Activated T-helper 1 cell treated with anti-CD3 and anti-CD28 coated beads, Interleukin-2, amount 50 U/mL, for 16 hours (primary cell): ENCODE measurements around the gene RHCE.
"Not testable (repeated sequence)": the region's sequence is repeated elsewhere in the genome, so short reads cannot be mapped to it uniquely, and the experiment has no call there.

ENCODE experiments used
- DNase-seq, 2 donors: peaks; one replicate each; pipeline ENCODE4 v3.0.0-alpha.2; 2020; ENCODE audit warnings: low read depth in 1 of 2, low spot score in 1 of 2

The RHCE gene

DNA sequence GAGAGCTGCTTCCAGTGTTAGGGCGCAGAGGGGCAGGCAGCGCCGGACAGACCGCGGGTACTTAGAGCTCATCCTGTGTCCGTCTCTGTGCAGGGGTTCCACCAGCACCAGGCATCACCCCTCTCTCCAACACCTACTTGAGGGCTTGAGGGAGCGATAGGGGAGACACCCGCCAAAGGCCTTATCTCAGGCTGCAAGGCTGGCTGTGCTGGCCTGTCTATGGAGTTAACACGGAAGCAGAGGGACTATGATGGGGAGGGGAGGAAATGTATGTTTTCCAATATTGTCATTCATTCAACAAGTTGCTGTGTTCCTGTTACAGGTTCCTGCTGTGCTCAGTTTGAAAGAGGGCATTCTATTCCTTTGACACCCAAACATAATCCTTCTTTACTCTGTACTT is at the start of gene RHCE:
Gene RHCE (minus strand): TSS at position 111 of the 400 bp plus-strand sequence. CDS start 39 bp downstream, at position 72.
- not testable (repeated sequence) for DNase-seq

DNA sequence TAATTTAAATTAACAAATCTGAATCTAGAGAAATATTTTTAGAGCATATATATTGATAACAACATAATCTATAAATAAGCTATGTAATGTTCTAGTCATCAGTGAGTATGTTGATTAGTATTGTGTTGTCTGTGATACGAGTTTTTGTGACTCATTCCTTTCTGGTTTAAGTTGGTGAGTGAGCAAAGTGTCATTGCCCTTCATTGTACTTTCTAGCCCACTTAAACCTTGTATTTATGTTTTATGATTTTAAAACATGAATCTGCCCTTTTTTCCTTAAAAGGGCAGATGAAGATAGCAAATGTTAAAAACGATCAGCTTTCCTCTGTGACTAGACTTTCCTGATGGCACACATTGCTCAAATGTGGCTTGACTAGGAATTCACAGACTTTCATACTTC is 48.6 kb upstream of the RHCE start:
- DNase-seq = no peak

DNA sequence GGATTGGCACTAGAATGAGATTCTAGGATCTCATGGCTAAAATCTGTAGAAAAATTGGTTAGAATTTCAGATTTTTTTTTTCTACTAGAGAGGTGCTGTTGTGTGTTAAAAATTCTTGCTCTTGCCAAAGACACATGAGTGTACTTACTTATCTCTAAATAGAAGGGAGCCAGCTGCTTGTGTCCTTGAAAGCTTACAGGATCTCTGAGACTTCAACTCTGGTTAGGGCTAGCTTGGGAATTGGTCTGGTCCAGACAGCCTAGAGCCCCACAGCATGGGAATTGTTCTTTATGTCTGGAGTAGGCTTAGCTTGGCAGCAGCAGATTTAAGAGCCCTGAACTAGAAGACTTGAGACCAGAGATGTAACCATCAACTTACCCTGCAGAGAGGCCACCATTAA is 47.4 kb upstream of the RHCE start:
- no peak for DNase-seq

DNA sequence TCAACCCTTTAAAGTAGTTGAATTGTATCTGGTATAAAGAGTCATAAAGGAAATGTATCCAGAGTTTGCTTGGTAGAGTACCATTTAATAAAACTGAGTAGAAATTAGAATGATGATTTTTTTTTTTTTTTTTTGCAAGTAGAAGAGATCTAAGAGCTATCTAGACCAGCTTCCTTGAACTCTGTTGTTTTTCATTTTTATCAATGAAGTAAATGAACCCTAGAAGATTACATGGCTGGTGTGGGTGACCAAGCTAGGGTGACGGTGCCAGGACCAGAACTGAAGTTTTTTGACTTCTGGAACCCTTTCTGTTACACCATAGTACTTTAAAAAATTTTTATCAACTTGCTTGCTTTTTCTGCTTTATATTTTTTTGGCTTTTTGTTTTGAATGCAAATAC is 47.0 kb upstream of the RHCE start:
- DNase-seq = no peak

DNA sequence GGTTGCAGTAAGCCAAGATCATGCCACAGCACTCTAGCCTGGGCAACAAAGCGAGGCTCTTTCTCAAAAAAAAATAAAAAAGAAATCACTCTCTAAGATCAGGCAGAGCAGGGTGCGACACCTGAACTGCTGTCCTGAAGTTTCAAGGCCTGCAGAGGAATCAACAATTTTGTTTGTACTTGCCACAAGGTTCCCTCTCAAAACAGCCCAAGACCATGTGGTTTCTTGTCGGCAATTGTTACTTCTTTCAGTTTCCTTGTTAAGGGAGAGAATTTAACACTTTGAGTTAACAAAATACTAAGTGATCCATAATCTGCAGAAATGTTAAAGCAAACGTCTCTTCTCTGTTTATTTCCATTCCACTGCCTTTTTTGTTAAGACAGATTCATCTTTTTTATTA is 46.6 kb upstream of the RHCE start:
- no peak for DNase-seq

DNA sequence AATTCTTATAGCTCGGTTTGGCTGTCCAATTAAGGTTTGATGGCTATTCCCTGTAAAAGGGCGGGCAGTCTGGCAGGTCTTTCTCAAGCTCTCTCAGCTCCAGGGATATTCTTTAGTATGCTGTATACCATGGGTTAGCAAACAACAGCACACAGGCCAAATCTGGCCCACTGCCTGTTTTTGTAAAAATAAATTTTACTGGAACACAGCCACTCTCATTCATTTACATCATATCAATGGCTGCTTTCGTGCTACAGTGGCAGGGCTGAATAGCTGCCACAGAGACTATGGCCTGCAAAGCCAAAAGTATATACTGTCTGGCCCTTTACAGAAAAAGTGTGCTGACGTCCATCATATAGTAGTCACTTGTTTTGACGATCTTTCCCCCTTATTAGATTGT is 42.1 kb upstream of the RHCE start:
- DNase-seq = no peak

DNA sequence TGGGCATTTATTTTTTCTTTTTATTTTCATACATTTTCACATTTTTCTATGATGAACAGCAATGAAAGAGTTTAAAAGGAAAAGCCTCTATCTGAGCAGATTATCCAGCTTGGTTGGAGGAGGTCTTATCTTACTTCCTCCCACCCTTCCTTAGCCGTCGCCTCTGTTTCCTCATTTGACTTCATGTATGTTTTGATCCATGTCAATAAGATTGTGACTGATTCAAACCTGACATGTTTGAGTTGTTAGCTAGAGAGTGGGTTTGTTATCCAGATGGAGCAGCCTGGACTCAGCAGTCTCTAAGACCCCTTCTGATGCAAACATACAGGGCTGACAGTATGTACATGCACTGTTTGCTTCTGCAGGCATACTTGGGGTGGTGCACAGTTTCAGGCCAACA is 41.2 kb upstream of the RHCE start:
- DNase-seq = no peak

DNA sequence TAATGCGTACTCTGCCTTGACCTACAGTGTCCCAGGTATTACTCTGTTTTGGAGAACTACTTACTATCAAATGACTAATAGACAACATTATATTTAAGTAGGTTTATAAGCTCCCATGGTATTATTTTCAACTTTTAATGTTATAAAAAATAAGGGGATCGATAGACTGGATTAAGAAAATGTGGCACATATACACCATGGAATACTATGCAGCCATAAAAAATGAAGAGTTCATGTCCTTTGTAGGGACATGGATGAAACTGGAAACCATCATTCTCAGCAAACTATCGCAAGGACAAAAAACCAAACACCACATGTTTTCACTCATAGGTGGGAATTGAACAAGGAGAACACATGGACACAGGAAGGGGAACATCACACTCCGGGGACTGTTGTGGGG is 40.2 kb upstream of the RHCE start:
- not testable (repeated sequence) for DNase-seq

DNA sequence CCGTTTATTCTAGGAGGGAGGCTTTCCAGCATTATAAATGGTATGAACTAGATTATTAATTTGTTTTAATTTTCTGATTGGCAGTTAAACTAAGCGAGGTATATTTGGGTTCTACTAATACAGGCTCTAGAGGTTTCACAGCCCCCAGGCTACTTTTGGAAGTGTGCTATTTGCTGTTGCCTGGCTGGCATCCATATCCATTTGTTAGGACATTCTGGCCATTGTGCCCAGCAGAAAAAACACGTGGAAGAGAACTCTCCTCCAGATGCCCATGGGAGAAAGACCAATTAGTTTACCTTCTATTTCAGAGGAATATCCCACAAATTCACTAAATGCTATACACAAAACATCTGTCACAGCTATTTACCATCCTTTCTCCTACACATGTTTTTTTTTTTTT is 39.4 kb upstream of the RHCE start:
- DNase-seq = no peak

DNA sequence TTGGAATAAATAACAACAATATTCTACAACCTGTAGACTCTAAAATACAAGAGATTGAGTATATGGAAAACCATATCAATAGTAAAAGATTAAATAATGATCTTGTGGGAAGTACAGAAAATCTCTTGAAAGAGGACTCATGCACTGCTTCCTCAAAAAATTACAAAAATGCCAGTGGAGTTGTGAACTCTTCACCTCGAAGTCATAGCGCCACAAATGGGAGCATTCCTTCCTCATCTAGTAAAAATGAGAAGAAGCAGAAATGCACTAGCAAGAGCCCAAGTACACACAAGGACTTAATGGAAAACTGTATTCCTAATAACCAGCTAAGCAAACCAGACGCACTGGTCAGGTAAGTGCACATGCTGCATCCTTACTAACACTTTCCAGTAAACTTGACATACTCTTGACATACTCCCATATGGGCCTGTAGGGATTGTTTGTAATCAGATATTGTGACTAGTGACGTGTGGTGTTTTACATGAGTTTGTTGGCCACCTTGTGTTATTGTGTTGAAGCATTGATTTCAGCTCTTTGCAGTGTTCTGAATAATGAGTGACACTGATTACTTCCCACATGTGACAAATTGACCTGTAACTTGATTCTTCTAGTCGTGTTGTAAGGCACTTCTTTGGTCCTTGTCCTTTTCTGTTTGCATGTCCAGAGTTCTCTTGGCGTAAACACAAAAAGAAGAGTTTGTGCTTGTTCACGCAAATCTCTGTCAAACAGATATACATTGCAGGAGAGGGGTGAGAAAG is 38.1 kb upstream of the RHCE start:
- DNase-seq = no peak

DNA sequence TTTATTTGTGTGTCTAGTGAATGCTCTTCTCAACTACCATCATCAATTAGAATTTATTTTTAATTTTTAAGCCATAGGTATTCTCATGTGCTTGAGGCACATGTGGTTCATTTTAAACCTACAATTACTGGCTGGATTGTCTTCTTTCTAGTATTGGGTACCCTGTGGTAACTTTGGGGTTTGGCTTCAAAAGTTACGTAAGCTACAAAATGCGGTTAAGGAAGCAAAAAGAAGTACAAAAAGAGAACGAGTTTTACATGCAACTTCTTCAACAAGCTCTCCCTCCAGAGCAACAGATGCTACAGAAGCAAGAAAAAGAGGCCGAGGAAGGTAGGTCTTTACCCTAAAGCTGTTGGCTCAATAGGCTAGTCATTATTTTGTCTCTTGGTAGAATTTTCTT is 35.9 kb upstream of the RHCE start:
- no peak for DNase-seq

DNA sequence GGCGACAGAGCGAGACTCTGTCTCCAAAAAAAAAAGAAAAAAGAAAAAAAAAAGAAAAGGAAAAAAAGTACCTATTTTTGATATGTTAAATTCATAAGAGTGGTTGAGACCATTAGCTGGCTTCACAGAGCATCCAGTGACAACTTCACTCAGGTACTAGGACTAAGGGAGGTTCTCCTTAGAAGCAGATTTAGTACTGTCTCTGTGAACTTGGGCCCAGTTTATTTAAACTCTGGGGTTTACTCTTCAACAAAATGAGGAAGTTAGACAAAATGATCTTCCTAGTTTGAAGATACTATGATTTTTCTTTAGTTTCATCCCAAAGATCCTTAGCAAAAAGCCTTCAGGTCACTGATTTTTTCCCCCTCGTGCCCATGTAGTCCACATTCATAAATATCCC is 31.3 kb upstream of the RHCE start:
- DNase-seq = no peak

DNA sequence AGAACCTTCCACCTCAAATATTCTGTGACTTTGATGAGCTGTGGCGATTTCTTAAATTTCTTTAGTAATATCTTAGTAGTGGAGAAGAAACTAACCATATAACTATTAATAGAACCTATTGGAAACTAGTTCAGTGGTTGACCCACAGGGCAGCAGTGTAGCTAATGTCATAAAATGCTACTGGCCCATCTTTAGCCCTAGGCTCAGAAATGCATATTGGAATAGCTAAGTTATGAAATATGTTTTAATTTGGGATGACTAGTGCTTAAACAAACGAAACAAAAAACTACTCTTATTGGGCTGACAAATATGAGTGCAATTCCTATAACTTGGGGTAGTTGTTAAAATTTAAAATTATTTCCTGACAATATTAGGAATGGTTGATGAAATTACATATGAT is 30.3 kb upstream of the RHCE start:
- DNase-seq = no peak

DNA sequence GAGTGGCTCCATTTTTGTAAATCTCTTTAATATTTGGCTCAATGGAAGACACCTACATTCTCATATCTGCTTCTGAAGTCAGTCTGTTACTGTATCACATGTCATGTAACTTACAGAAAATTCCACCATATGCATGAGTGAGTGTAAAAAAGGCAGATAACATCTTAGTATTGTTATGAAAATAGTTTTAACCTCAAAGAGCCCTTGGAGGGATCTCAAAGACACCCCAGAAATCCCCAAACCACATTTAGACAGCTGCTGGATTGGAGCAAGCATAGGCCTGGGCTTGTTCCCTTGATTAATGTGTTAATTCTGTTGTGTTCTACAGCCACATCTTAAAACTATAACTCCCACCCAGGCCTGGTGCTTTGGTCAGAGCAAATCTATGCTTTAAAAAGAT is 26.9 kb upstream of the RHCE start:
- DNase-seq = no peak

DNA sequence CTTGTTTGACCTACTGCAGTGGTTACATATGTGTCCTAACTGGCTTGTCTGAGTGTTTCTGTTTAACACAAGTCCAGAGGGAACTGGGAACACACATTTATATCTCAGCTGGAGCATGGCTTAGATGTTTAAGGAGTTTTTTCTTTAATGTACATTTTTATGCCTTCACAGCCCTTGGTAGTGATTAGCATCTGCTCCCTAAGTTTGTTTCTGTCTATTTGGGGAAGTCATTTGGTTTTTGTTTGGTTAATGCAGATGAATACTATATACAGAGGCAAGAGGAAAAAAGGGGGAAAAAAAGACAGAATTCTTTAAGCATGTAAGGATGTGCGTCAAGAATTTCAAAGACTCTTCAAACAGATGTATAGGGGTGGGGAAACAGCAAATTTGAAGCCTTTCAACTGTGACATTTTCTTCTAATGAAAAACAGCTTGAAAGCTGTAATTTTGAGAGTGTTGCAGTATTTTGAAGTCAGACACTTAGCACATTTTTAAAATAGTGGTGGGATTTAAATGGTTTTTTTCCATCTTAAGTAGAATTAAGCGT is 25.4 kb upstream of the RHCE start:
- DNase-seq = no peak

DNA sequence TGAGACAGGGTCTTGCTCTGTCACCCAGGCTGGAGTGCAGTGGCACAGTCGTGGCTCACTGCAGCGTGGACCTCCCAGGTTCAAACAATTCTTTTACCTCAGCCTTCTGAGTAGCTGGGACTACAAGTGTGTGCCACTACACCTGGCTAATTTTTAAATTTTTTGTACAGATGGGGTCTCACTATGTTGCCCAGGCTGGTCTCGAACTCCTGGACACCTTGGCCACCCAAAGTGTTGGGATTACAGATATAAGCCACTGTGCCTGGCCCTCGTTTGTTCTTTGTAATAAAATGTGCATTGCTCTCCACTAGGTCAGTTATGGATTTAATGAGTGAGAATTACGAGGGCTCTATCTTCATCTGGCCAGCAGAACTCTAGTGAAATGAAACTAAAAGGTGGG is 24.0 kb upstream of the RHCE start:
- DNase-seq = not testable (repeated sequence)

DNA sequence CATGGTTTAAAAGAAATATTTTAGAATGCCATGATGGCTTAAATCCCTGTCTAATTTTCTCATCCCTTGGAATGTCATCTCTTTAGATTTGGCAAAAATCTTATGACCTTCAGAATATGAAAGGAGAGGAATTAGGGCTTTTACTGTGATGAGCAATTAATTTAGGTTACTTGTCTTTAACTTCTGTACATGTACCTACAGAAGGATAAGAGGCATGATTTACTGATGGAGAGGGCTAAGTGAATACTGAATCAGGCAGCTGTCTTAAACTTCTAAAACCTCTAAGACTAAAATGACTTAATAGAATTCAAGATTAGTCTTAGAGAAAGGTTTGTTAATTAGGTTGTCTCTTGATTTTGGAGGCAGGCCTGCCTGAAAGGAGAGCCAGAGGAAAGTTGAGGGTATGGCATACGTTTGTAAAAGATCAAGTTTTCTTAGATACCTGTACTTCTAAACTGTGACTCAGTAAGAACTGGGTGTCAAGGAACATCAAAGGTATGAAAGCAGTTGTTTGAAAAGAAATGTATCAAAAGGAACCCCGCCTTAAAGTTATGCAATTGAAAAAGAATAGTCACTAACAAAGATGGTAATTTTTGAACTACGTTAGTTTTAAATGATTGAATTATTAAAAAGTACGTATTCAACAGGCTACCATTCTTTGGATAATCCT is 22.5 kb upstream of the RHCE start:
- no peak for DNase-seq

DNA sequence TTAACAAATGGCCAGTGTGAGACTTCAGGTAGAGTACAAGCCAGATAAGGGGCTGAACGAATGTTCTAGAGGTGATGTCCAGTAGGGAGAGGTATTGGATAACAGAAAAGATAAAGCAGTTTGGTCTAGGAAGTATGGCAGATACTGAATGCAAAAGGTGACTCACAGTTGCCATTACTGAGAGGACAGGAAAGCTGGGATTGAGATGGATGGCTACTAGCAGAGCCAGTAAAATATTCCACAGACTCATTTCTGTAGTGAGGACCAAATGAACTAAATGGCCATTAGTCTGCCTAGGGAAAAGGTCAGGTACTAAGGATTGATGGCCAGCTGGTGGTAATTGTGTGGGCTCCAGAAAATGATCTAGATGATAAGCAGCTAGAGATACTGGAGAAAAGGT is 21.6 kb upstream of the RHCE start:
- no peak for DNase-seq

DNA sequence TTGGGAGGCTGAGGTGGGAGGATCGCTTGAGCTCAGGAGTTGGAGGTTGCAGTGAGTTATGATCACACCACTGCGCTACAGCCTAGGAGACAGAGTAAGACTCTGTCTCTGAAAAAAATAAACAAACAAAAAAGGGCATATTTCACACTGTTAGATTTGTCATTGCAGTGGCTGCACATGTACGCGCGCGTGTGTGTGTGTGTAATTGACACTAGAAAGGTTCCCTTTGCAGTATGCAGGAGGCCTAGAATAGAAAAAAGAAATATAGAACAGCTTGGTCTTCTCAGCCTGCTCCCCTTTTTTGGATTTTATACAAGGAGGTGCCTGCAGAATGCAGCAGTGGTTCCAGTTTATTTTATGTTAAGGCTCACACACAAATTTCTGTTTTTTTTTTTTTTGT is 18.7 kb upstream of the RHCE start:
- DNase-seq = no peak

DNA sequence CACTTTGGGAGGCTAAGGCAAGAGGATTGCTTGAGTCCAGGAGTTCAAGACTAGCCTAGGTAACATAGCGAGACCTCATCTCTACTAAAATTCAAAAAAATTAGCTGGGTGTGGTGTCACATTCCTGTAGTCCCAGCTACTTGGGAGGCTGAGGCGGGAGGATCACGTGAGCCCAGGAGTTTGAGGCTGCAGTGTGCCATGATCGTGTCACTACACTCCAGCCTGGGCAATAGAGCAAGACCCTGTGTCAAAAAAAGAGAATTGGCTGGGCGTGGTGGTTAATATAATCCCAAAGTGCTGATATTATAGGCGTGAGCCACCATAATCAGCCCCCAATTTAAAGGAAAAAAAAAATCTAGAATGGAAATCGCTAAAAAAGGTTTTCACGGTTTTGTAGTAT is 17.0 kb upstream of the RHCE start:
- DNase-seq = no peak

DNA sequence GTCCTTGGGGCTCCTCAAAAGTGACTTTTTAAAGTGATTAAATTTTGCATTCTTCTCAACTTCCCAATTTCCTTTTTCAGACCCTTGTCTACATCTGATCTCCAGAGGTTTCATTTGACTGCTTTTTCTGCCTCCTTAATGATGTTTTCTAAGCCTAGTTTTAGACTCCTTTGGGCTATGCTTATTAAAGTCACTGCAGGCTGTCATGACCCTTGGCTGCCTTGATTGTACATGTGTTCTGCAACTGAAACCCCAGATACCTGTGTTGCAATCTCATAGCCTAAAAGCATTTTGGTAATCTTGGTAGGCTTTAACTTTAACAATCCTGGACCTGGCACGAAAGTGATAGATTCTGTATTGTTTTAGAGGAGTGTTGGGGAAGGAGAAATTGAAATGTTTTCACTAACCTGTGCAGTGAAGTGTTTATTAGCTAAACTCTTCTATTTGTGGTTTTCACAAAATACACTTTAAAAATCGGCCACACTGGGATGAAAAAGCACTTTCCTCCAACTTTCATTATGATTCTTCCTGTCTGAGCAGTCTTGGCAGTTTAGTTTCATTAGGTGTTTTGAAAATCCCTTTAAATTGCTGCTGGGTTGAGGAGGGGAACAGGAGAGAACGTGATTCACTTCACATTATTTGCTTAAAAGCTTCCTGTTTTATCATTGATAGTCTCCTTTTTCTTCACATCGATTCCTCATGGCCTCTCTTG is 14.9 kb upstream of the RHCE start:
- DNase-seq = no peak
